G401 (cell line): ENCODE data around the gene UGDH. TPM values are rescaled to one million over a fixed set of nuclear protein-coding genes. Genes with fewer than 3 reads are reported as not detected.
A peak's percentile ranks its signal among the peaks of the same experiment; 100 is the strongest.

Experiments used
- DNase-seq: peaks from one replicate; pipeline ENCODE4 v3.0.0-alpha.2; 2015; ENCODE audit warnings: low spot score
- in situ Hi-C: cut with HindIII; loops from 2 replicates; pipeline ENCODE4 v1.10.0; 2016; ENCODE audit warnings: low sequenced_read_pairs, mixed read lengths
- total RNA-seq: library from RNA; depleted of rRNA; stranded (reverse); fragments of >200 nt; shearing (Covaris generic); gene quantifications from 2 replicates; pipeline ENCODE4 v1.2.3, GENCODE V29; 2014

Gene UGDH
- total RNA-seq, 1 experiment from 2014 or later, result 73.6 TPM

GRCh38 chr4:39502019-39502663 is 25.1 kb downstream of the UGDH start:
- in situ Hi-C loops, result no loop called here
- no peak for DNase-seq

- in situ Hi-C loops, result no loop called here
- DNase-seq, result no peak
Measured at GRCh38 chr4:39498727-39499020, 28.6 kb downstream of the UGDH start.

GRCh38 chr4:39497909-39498726 is 29.1 kb downstream of the UGDH start:
- no peak for DNase-seq
- in situ Hi-C loops, result no loop called here

- no peak for DNase-seq
- in situ Hi-C loops, result no loop called here
Measured at GRCh38 chr4:39495446-39496213, 31.6 kb downstream of the UGDH start.

GRCh38 chr4:39494354-39494753 is 32.9 kb downstream of the UGDH start:
- in situ Hi-C loops, result no loop called here
- no peak for DNase-seq

- in situ Hi-C loops, result no loop called here
- no peak for DNase-seq
Measured at GRCh38 chr4:39490322-39490721, 36.9 kb downstream of the UGDH start.

GRCh38 chr4:39486221-39486804 is 40.9 kb downstream of the UGDH start:
- in situ Hi-C loops, result no loop called here
- DNase-seq, result no peak

GRCh38 chr4:39484582-39485272 is 42.5 kb downstream of the UGDH start:
- no peak for DNase-seq
- in situ Hi-C loops, result no loop called here

GRCh38 chr4:39480902-39481695 is 46.1 kb downstream of the UGDH start:
- DNase-seq, result no peak
- in situ Hi-C loops, result no loop called here

- in situ Hi-C loops, result no loop called here
- DNase-seq, result no peak
Measured at GRCh38 chr4:39480251-39480650, 47.0 kb downstream of the UGDH start.

GRCh38 chr4:39476187-39476895 is 50.9 kb downstream of the UGDH start:
- in situ Hi-C loops, result no loop called here
- DNase-seq, result no peak

GRCh38 chr4:39472396-39472795 is 54.8 kb downstream of the UGDH start:
- in situ Hi-C loops, result no loop called here

GRCh38 chr4:39470402-39470801 is 56.8 kb downstream of the UGDH start:
- in situ Hi-C loops, result no loop called here
- DNase-seq, result no peak

More at GRCh38 chr4:39472396-39472795, 54.8 kb downstream of the UGDH start:
- DNase-seq, result no peak

GRCh38 chr4:39469429-39470077 is 57.7 kb downstream of the UGDH start:
- DNase-seq, result peak; percentile 82
- in situ Hi-C loops, result no loop called here

- DNase-seq, result no peak
- in situ Hi-C loops, result no loop called here
Measured at GRCh38 chr4:39467464-39467863, 59.8 kb downstream of the UGDH start.

GRCh38 chr4:39466747-39467146 is 60.5 kb downstream of the UGDH start:
- in situ Hi-C loops, result no loop called here
- DNase-seq, result no peak

GRCh38 chr4:39464886-39465501 is 62.2 kb downstream of the UGDH start:
- DNase-seq, result no peak
- in situ Hi-C loops, result no loop called here
